Activated naive CD4-positive, alpha-beta T cell treated with Interleukin-2 at 50 U/mL for 16 hours (primary cell): Measurements from ENCODE around the gene KIF5C.
A peak's percentile ranks its signal among the peaks of the same experiment; 100 is the strongest.

ENCODE experiments used
- DNase-seq: peaks from one replicate; pipeline ENCODE4 v3.0.0-alpha.2; 2020

KIF5C gene

DNA sequence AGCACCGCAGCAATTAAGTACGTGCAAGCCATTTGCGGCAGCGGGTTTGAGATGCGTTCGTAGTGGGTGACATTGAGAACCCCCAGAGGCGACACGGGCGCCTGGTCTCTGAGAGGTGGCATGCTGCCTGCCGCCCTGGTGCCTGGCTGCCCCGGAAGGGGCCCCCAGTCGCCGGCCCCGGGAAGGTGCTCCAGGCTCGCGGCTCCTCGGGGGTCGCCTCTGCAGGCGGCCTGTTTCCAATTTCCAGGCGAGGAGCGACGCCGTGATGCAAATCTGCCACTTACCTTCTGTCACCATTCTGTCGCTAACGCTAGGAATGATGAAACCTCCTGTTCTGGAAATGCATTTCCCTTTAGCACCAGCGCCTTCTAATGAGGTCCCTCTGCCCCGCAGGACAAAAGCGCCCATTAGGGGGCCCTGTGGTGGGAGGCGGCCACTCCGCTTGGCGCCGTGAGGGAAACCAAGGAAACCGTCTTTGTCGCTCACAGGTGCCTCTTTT lies 13.0 kb downstream of the KIF5C start:
- peak; percentile 19 for DNase-seq

DNA sequence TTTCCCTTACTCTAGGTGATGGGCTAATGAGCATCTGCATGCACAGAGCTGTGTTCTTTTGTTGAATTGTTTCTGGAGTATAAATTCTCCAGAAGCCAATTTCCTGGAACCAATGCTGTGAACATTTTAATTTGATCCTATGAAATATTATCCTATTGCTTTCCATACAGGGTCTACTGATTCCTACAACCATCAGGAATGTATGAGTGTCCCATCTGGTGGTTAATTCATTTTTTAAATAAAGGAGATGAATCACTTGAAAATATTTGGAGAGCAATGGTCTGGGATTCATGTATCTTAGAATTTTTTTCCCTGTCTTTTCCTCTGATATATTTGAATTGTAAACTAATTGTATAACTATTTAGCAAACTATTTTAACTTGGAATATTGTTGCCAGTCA lies 14.0 kb downstream of the KIF5C start:
- no peak for DNase-seq

DNA sequence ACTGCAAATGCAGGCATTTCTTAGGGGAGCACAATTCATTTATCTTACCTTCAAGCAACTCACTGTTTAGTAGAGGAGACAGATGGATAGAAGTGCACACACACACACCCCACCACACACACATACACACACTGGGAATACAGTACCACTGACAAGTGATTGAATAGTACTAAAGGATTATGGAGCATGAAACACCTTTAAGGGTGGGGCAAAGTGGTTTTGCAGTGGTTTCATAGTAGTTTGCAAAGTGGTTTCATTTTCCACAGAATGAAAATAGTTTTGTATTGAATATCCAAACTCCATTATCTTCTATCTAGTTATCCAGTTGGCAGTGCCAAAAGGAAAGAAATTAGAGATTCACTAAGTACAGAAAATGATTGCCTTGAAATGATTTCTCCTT lies 18.9 kb downstream of the KIF5C start:
- DNase-seq: no peak

DNA sequence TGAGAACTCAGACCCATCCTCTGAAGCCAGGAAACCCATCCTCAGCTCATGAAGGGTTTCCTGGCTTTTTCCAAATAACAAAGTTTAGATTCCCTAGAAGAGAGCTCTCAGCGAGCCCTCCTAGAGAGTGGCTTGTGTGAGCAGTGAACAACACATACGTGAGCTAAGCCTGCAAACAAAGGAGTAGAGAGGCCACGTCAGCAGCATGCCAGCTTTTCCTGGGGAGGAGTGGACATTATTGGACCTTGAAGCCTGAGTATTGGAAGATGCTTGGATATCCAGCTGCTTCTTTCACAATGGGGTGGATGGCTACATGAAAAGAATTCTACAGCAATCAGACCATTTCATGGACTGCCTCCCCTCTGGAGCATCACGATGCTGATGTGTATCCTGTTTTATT lies 21.1 kb downstream of the KIF5C start:
- no peak for DNase-seq

DNA sequence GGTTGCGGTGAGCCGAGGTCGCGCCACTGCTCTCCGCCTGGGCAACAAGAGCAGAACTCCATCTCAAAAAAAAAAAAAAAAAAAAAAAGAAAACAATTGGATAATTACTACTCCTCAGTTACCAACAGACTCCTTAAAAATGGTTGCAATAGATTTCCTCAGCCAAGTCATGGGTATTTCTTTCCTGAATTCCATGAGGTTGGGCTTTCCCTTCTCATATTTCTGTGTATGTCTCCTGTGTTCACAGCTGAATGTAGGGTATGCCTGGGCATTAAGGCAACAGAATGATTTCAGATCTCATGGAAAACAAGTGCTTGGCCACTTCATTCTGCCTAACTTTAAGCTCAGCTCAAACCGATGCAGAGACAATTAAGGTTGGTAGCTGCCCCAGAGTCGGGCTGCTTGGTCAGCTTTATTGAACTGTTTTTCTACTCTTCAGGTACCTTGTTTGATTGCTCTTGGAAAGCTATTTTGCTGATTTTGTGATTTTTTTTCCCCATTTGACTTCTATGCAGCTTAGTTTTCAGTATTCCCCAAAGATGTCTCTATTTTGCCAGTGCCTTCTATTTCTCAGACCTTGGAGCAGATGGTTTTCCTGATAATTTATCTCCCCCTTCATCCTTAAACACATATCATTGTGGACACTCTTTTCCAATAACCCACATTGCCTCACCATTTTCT lies 24.8 kb downstream of the KIF5C start:
- DNase-seq: no peak

DNA sequence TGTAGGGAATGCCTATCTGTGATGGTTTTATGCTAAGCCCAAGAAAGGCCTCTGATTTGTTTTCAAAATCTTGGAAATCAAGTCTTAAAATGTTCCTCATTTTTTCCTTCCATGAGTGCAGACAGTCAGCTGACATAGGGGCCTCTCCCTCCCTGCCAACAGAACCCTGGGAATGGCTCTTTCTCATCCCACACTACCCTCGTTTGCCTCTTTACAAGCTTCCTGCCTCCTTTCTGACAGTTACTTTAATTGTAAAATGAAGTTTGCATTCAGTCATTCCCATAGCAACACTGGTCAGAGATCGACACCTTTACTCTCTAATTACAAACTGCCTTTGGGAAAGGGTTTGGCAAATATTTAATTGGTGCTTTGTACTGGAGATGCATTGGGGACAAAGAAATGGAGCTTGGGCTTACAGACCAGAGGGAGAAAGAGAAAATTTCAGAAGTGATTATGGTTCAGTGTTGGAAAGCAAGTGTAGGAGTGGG lies 25.4 kb downstream of the KIF5C start:
- no peak for DNase-seq

DNA sequence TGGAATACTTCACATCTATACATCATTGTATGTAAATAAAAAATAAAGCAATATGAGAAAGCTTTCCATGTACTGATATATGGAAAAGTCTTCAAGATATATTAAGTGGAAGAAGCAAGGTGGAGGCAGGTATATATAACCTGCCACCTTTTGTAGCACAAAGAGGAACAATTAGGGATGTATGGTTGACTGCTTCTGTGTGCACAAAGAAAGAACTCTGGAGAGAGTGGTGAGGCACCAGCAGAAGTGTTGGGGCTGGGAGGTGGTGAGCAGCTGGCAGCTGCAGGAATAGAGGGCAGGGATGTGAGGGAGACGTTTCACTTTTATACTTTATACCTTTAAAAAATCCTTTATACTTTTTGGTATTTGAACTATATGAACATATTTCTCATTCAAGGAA lies 26.1 kb downstream of the KIF5C start:
- no peak for DNase-seq

DNA sequence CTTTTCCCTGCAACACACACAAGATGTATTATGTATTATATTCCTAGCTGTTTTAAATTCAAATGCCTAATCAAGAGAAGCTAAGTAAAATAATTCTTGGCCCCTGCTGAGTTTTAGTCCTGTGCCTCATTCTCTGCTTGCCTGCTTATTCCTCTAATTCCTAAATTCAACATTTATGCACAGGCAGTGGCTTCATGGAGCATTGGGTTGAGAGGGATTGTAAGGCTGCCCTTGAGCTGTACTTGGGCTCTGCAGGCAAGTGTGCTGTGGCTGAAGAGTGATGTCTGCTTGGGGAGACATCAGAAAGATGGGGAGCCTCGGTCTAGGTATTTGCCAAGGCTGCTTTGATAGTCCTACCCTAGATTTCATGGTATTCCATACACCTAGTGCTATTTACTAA lies 27.8 kb downstream of the KIF5C start:
- DNase-seq: no peak

DNA sequence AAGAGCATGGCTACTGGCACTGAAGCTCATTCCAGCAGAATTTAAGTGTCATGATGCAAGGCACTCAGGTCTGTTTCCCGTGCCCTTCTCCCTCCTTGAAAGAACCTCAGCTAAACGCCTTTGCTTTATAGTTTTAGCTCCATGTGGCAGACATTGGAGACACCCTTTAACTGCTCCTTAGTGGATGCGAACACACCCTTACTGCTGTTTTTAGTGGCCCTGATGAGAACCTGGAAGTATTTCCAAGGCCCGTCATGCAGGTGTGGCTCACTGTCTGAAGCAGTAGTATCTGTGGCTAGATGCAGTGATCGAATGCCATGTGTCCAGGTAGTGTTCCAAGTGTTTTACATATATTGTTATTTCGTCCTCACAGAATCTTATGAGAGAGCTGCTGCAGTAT lies 28.3 kb downstream of the KIF5C start:
- DNase-seq: no peak

DNA sequence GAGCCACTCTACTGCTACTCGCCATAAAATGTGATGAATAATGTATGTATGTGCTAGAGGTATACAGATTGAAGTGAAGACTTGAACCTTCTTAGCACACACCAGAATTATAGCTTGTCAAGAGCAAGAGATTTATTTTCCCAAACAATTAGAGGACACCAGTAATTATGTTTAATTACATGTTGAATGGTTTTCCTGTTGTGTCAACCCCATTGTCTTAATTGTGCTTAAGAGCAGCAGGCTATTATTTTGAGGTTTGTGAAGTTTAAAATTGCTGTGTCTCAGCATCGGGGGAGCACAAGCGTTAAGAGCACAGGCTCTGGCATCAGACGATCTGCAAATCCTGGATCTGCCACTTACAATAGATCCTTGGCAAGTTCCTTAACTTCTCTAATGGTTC lies 29.0 kb downstream of the KIF5C start:
- no peak for DNase-seq

DNA sequence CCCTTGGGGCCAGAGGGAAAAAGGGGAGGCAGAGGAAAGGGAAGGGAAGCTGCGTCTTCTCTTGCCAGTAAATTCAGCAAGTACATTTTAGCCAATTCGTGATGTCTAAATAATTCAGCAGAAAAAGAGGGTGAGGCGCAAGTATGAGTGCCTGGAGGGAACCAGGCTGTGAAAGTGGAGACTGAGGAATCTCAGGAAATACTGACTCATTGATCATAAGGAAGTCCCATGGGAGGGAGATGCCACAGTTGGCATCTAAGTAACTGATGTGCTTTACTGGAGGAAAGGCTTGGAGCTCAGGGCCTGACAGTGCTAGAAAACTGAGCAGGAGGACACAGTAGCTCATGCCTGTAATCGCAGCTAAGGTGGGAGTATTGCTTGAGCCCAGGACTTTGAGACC lies 31.1 kb downstream of the KIF5C start:
- no peak for DNase-seq

DNA sequence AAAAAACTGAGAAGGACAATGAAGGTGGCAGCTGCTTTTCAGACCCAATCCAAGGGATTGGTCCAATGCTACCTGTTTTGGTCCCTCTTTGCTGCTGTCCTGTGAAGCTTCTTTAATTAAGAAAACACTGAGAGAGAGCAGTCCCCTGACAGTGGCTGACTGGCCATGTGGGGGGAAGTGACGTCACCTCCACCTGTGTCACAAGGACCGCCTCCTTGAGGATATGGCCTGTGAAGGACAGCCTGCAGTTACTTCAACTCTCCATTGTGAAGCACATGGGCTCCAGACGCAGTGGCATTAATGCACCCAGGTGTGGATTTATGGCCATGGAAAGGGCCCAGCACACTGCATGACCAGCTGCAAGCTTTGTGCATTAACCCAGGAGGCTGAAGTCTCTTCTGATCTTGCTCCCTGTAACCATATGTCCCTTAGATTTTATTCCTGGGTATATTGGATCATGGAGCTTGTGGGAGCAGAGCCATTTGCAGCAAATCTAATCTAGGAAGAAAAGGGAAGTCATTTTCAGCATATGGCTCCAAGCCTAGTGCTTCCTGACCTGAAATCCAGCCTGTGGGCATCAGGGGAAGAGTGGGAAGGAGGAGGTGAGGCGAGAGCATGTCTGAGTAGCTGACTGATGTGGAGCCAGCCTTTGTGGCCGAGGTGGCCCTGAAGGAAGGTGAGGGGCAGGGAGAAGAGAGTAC lies 32.2 kb downstream of the KIF5C start:
- no peak for DNase-seq

DNA sequence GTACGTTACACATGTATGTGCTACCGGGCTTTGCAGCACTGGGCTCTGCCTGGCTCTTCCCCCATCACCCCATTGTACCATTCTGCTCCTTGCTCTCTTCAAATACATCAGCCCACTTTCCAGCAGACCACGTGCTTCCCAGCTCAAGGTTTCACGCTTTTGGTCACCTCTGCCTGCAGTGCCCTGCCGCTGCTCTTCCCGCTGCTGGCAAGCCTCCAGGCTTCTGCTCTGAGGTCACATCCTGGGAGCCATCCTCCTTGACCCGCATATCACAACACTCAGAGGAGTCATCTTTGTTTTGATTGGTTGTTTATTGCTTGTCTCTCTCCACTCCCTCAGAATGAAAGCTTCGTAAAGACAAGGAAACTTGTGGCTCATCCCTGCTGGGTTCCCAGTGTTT lies 34.1 kb downstream of the KIF5C start:
- no peak for DNase-seq

DNA sequence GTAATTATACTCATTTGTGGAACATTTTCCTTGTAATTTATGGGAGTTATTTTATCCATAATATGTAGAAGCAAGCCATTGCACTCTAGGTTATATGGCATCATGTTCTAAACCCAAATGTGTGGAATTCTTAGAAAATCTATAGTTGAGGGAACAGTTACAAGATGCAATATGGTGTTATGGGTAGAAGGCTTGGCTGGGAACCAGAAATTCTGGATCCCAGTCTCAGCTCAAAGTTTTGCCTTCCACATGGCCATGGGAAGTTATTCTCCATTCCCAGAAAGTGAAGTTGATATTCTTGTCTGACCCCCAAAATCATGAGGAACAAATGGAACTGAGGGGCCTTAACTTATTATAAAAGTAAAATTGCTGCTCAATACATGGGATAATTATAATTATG lies 38.0 kb downstream of the KIF5C start:
- no peak for DNase-seq

DNA sequence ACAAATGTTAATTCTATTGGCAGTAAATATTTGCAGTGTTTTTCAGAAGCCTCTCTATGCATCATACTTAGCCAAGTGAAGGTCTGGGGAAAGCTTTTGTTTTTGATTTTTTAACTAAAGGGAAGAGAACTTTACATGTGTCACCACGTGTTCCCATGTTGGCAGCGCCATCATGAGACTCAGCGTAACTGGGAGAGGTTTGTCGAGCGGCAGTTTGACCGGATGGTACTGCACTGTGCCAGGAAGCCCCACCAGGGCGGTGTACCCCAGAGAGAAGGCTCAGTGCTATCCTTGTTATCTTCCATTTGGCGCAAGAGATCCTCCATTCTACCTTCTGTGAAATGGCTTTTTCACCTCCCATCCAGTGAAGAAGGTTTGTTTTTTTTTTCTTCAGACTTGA lies 38.5 kb downstream of the KIF5C start:
- DNase-seq: no peak

DNA sequence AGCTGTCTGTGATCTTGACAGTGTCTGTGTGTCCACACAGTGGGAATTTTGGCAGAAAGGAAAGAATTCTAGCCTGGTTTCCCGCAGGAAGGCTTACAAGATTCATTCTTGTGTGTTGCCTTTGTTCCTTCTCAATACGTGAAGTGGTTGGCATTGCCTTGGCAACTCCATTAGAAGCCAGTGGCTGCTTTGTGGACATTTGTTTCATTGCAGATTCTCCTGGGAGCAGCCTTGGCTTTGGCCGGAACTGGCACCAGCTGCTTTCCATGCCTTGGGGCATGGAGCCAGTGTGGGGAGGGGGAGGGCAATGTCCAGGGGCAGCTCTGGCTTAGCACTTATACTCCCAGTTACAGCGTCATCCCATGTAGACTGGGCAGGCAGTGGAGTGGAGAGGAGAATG lies 39.4 kb downstream of the KIF5C start:
- DNase-seq: no peak

DNA sequence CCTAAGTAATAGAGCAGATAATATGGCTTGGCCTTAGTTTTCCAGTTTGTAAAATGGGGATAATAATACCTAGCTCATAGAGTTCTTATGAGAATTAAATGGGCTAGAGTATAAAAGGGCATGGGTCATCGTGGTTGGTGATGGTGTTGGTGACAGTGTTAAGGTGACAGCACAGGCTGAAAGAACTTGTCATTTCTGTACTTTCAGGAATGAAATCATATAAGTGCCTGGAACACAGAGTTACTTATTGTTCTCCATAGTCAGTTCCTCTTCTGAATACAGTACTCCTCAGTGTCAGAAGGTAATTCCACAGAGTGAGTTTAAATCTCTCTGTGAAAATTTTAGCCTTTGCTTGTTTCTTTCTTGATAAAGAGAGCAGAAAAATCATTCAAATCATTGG lies 42.4 kb downstream of the KIF5C start:
- DNase-seq: no peak

DNA sequence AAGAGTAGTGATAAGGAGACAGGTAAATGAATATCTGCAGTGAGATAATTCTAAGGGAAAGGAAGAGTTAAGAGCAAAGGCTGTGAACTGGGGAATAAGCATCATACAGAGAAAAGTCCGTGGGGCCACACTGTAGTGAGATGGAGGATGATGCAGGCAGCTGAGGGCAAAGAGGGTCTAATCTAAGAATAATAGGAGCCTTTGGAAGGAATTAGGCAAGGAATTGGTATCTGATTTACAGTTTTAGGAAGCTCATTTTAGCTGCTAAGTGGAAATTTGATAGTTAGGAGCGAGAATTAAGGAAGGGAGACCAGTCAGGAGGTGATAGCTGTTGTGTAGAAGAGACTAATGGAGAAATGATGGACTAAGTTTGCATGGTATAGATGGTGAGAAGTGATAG lies 43.5 kb downstream of the KIF5C start:
- DNase-seq: no peak

DNA sequence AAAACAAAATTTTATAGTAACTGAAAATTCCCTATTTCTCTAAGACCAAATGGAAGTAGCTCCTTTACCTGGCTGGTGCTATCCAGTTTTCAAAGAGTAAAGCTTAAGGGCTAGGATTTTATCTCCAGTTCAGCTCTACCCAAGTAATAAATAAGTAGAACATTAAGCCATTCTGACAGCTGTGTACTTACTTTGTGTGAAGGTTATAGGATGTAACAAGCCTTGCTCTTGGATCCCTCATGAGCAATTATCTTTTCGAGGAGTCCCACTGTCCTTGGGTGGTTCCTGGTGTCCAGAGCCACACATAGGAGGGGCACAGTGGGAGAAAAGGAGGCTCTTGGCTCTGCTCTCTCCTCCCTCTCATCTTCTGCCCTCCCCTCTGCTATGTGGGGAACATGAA lies 45.5 kb downstream of the KIF5C start:
- DNase-seq: no peak

DNA sequence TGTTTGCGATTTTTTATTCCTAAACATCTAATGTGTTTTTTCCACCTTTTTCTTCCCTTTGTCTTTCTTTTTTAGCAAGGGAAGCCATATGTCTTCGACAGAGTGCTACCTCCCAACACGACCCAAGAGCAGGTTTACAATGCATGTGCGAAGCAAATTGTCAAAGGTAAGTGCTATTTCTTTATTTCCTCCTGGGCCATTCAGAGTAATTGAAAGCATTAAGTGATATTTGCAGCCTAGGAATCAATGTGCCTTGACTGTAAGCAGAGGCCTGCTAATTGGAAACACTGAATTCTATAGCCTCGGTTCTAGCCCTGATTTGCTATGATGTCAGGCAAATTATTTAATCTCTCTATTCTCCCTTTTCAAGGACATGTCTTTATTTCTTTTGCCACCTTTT lies 47.0 kb downstream of the KIF5C start:
- DNase-seq: no peak

DNA sequence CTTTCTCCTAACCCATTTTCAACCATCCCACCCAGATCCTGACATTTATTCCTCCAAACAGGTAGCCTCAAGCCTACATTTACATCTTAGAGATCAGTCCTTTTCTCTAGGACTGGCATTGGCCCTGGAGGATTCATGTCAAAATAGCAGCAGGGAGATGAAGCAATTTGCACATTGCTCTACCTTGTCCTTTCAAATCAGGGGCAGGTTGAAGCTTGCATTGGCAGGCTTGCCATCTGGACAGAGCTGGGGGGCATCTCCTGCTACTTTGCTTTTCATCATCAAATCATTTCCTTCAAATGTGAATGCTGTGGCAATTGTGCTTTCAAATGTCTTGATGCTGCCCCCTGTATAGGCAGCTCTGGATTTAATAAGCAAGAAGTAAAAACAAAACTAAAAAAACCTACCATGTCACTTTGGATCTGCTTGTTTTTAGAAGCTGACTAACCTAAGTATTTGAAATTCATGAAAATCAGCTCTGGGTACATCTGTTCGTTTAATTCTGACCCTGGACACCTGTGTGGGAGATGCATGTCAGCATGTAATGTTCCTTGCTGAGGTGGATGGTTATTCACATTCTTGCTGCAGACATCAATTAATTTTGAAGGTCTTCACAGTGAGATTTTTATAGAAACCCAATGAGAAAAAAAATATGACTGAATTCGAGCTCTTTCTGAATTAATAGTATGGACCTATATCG lies 47.9 kb downstream of the KIF5C start:
- no peak for DNase-seq

DNA sequence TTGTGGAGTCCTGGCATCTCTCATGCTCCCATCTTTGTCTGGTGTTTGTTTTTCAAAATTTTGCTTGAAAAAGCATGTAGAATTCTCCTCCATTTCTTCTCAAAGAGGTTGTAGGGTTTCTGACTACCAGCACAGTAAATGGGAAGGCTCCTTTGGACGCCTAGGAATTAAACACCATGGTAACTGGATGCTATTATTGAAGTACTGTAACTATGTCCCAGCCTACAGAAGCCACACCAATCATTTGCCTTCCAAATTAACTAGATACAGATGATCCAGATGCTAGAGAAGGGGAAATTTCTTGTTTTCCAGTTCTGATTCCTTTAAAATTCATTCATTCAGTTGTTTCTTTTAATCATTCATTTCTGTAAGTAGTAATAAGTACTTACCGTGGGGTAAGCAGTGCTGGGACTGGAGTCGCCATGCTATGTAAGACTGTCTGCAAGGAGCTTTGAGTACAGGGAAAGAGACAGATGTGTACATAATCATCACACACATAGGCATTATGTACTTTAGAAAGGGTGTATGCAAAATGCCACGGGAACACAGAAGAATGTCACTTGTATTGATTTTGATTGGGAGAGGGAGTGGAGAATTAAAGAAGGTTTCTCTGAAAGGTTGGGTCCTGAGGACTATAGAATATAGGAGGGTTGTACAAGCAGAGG lies 49.6 kb downstream of the KIF5C start:
- no peak for DNase-seq

DNA sequence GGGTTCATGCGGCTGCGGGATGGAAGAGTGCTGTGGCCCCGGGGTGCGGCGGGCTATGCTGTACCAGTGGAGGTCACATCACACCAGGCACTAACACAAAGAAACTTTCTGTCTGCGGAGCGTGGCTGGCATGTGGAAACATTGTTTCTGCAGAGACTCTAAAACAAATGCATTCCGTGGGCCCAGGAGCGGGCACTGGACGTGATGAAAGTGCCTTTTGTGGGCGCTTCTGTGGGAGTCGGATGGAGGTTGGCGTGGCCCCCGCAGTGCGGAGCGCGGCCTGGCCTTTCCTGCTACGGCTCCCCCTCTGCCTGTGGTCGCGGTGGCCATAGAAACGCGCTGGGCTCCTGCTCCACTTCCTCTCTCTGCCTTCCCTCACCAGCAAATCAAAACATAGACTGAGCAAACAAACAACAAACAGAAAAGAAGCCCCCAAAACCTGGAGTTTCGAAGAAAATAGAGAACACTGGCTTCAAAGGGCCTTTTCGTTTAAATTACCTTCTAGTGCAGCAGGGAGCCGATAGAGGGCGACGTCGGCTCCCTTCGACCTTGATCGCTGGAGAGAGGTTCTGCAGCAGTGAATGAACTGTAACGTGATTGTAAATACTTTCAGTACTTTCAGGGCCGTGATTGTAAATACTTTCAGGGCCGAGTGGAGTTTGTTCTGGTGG lies 51.4 kb downstream of the KIF5C start:
- peak; percentile 55 for DNase-seq
